GM10248 (cell line): ENCODE data around the gene ZSWIM1.

Experiments
- CTCF ChIA-PET: fragments of 300-600 bp; sonication (Branson Sonifier 250); formaldehyde crosslinking; extraction: SDS; loops from one replicate; lab custom pipeline; 2021; ENCODE audit warnings: antibody characterized with exemption; lab: Yijun Ruan, JAX
- POLR2A ChIA-PET: fragments of 350-650 bp; sonication (Branson Sonifier 250); formaldehyde crosslinking; extraction: SDS; loops from one replicate; lab custom pipeline; 2020; ENCODE audit warnings: antibody characterized with exemption; lab: Yijun Ruan, JAX
- DNase-seq: peaks from one replicate; pipeline ENCODE4 v3.0.0; 2012; ENCODE audit errors: extremely low spot score
- TF ChIP-seq, protein P1 (sequence below): IDR thresholded peaks from 2 replicates; pipeline ENCODE4 v1.5.1; 2012; ENCODE audit warnings: mild to moderate bottlenecking, low read depth; ENCODE audit errors: extremely low read depth, missing control alignments, control extremely low read depth

The ZSWIM1 gene

DNA sequence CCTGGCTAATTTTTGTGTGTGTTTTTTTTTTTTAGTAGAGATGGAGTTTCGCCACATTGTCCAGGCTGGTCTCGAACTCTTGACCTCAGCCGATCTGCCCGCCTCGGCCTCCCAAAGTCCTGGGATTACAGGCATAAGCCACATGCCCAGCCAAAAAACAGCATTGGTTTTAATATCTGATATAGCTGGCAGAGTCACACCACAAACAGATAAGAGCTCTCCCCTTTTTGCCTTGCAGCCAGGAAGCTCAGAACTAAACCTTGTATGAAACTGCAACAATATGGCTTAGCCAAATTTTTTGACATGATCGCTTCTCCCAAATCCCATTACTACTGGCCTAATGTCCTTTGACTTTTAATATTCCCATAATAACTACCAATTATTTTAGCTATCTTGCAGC is 28.7 kb upstream of the ZSWIM1 start:
- ChIA-PET CTCF (interaction anchor here (0.7 to 1.6 kb wide), 6 partner anchors 11 to 117 kb away, joined by 3 to 4 read pairs (median 4); partner anchors contain the start of genes CTSA, NEURL2, SNX21 and ZSWIM1), POLR2A (no interaction called here)
- DNase-seq: no peak
- TF ChIP-seq, protein P1, sequence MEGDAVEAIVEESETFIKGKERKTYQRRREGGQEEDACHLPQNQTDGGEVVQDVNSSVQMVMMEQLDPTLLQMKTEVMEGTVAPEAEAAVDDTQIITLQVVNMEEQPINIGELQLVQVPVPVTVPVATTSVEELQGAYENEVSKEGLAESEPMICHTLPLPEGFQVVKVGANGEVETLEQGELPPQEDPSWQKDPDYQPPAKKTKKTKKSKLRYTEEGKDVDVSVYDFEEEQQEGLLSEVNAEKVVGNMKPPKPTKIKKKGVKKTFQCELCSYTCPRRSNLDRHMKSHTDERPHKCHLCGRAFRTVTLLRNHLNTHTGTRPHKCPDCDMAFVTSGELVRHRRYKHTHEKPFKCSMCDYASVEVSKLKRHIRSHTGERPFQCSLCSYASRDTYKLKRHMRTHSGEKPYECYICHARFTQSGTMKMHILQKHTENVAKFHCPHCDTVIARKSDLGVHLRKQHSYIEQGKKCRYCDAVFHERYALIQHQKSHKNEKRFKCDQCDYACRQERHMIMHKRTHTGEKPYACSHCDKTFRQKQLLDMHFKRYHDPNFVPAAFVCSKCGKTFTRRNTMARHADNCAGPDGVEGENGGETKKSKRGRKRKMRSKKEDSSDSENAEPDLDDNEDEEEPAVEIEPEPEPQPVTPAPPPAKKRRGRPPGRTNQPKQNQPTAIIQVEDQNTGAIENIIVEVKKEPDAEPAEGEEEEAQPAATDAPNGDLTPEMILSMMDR: no peak

DNA sequence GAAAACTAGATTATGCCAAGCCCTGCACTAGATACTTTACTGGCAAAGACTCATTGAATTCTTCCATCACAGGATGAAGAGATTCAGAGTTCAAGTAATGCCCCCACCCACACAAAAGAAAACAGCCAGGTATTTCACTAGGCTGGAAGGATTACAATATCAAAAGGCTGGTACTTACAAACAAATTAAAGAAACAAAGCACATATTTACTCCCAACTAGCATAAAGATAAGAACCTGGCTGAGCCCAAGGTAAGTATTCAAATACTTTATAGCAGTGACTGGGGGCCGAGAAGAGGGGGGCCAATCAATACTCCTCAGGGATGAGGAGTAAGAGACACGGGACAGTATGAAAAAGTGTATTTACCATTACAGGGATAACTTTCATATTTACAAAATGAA is 27.5 kb upstream of the ZSWIM1 start:
- ChIA-PET POLR2A (no interaction called here), CTCF (interaction anchor here (1.4 to 1.6 kb wide), 2 partner anchors 12 to 36 kb away, joined by 4 read pairs; no protein-coding TSS in a partner anchor)
- no peak for DNase-seq
- TF ChIP-seq, protein P1: no peak

DNA sequence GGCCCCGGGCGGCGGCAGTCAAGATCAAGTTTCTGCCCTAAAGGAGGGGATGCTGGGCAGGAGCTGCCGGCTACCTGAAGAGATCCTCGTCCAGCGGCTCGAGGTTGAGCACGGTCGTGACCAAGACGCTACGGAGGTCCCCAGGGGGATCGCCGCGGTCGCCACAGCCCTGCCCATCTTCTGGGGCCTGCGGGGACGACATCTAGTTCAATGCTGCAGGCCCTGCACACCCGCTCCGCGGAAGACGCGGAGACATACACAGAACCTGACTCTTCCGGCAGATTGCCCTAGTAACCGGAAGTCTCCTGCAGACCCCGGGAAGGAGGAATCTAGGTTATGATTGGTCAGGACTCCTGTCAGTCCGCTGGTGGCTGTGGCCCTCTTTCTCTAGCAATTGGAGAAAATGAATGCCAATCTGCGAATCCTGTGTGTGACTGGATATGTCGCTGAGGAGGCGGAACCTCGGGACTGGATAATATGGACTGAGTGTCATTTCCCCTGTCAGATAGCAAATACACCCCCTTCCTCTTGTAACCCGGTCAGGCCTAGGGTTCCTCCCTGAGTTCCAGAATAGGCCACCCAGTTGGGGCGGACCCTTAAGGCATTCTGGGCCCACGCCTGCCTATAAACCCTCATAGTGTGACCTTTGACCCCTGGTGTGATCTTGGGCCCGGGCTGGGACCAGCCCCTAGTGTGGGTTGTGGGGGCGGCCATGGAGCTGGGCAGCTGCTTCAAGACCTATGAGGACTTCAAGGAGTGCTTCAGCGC is 23.7 kb upstream of the ZSWIM1 start, which contains the start of the genes ACOT8 and ZSWIM3:
Gene ACOT8, minus strand, starts transcription at position 279 of the 768 bp plus-strand sequence. Its CDS starts 77 bp downstream, at position 202.
Gene ZSWIM3, plus strand, starts transcription at position 501 of the 768 bp plus-strand sequence. Its CDS starts 212 bp downstream, at position 713.
- DNase-seq: peak; percentile 100
- TF ChIP-seq, protein P1: no peak
- ChIA-PET POLR2A (no interaction called here), CTCF (interaction anchor here (1.0 to 2.3 kb wide), 3 partner anchors 15 to 65 kb away, joined by 3 to 7 read pairs (median 3); partner anchors contain the start of genes DNTTIP1 and WFDC3)

DNA sequence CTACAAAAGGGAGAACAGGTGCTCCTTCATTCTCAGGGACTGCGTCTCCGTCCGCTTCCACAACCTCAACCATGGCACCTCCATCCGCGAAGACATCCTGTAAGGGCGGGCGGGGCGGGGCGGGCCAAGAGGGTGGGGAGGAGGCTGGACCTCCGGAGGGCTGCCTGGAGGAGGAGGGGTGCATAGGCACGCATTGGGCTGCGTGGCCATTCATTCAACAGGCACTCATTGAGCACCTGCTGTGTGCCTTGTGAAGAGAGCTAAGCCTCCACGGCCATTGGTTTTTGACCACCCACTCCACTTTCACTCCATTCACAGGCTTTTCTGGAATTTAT is 23.2 kb upstream of the ZSWIM1 start:
- DNase-seq: peak; percentile 81
- CTCF ChIA-PET: interaction anchor here (1.0 to 2.3 kb wide), 3 partner anchors 16 to 66 kb away, joined by 3 to 7 read pairs (median 3); partner anchors contain the start of genes DNTTIP1 and WFDC3
- TF ChIP-seq, protein P1: no peak
- POLR2A ChIA-PET: no interaction called here

DNA sequence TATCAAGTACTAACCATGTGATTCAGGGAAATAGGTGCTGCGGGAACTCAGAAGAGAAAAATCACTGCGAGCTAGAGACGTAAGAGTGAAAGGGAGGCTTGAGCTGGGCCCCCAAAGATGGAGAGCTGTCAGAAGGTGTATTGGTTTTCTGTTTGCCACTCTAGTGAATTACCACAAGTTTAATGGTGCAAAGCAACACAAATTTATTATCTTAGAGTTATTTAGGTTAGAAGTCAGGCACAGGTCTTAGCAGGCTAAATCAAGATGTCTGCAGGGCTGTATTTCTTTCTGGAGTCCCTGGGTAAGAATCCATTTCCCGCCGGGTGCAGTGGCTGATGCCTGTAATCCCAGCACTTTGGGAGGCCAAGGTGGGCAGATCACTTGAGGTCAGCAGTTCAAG is 21.1 kb upstream of the ZSWIM1 start:
- ChIA-PET CTCF (interaction anchor here (0.6 to 1.5 kb wide), 2 partner anchors 22 to 60 kb away, joined by 3 read pairs; no protein-coding TSS in a partner anchor), POLR2A (interaction anchor here (0.7 kb wide), 1 partner anchor 109 kb away, joined by 4 read pairs; no protein-coding TSS in a partner anchor)
- no peak for DNase-seq
- TF ChIP-seq, protein P1: no peak

DNA sequence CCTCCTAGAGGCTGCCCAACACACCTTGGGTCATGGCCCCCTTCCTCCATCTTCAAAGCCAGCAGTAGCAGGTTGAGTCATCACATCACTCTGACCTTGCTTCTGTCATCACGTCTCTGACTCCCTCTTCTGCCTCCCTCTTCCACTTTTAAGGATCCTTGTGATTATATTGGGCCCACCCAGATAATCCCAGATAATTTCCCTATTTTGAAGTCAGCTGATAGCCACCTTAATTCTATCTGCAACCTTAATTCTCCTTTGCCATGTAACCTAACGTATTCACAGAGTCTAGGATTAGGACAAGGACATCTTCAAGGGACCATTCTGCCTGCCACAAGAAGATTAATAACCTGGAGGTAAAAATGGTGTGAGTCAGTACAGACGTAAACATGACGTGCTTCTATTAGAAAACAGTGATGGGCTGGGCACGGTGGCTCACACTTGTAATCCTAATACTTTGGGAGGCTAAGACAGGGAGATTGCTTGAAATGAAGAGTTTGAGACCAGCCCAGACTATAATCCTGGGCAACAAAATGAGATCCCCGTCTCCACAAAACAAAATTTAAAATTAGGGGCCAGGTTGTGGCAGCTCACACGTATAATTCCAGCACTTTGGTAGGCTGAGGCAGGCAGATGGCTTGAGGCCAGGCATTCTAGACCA is 20.3 kb upstream of the ZSWIM1 start:
- TF ChIP-seq, protein P1: no peak
- DNase-seq: no peak
- ChIA-PET POLR2A (interaction anchor here (0.7 kb wide), 1 partner anchor 109 kb away, joined by 4 read pairs; no protein-coding TSS in a partner anchor), CTCF (interaction anchor here (1.5 kb wide), 1 partner anchor 21 kb away, joined by 3 read pairs; no protein-coding TSS in a partner anchor)
